GM13977 (cell line): ENCODE data around the gene CHPT1.
A peak's percentile ranks its signal among the peaks of the same experiment; 100 is the strongest.
"Not testable (repeated sequence)": the region's sequence is repeated elsewhere in the genome, so short reads cannot be mapped to it uniquely, and the experiment has no call there.

Experiments
- DNase-seq: peaks from one replicate; pipeline ENCODE4 v3.0.0; 2012; ENCODE audit warnings: low spot score
- in situ Hi-C: fragments of 300-500 bp; cut with MboI; formaldehyde crosslinking; loops from one replicate; pipeline ENCODE4 v1.12.0; 2022; ENCODE audit warnings: low sequenced_read_pairs, low pct_unique_long_range_greater_than_20kb, mixed read lengths, inconsistent platforms; ENCODE audit not compliant: unreplicated experiment
- TF ChIP-seq, protein P1 (sequence below): IDR thresholded peaks from 2 replicates; pipeline ENCODE4 v1.5.1; 2012; ENCODE audit warnings: mild to moderate bottlenecking, control low read depth; ENCODE audit not compliant: insufficient read depth; ENCODE audit errors: extremely low read depth, missing control alignments

CHPT1 gene

GRCh38 chr12:101670007-101670671 is 27.3 kb upstream of the CHPT1 start:
- DNase-seq, result peak; percentile 23
- TF ChIP-seq, protein P1, sequence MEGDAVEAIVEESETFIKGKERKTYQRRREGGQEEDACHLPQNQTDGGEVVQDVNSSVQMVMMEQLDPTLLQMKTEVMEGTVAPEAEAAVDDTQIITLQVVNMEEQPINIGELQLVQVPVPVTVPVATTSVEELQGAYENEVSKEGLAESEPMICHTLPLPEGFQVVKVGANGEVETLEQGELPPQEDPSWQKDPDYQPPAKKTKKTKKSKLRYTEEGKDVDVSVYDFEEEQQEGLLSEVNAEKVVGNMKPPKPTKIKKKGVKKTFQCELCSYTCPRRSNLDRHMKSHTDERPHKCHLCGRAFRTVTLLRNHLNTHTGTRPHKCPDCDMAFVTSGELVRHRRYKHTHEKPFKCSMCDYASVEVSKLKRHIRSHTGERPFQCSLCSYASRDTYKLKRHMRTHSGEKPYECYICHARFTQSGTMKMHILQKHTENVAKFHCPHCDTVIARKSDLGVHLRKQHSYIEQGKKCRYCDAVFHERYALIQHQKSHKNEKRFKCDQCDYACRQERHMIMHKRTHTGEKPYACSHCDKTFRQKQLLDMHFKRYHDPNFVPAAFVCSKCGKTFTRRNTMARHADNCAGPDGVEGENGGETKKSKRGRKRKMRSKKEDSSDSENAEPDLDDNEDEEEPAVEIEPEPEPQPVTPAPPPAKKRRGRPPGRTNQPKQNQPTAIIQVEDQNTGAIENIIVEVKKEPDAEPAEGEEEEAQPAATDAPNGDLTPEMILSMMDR, result peak; percentile 56
- in situ Hi-C loops, result no loop called here

DNA sequence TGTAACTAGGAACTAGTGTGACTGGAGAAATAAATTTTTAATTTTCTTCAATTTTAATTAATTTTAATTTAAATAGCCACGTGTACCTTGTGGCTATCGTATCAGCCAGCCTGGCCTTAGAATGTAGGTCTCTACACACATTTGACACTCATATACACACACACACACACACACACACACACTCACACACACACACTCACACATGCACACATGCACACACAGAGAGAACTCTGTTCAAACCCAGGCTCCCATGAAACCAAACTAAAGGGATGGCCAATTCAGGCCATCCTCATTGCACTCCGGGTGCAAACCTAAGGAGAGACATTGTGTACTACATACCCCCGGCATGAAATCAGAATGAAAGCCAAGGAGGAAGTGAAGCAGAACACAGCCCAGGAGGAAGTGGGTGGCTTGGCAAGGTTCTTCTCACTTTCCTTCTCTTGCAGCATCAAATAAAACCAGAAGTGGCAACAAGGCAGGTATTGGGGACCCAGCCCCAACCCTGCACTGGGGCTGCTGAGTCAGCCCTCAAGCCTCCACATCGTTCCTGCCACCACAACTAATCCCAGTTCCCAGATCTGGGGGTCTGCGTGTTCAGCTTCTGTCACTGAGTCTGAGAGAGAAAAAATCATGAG is 26.2 kb upstream of the CHPT1 start:
- TF ChIP-seq, protein P1, result no peak
- in situ Hi-C loops, result no loop called here
- DNase-seq, result peak; percentile 12

GRCh38 chr12:101671833-101672232 is 25.6 kb upstream of the CHPT1 start:
- DNase-seq, result no peak
- in situ Hi-C loops, result no loop called here

DNA sequence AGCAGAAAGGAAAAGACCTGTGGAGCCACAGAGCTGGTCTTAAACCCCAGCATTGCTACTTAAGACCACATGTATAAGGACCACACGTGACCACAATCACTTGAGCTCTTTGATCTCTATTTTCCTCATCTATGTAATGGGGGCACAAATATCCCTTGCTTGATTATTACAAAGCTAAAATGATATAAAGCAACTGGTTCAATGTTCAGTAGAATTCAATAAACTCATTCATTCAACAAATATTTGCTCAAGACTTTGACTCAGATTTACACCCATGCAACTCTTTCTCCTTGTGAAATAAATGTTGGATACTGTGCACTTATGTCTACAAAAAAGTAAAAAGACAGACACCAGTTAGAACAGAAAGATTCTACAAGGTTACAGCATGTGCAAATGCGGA is 21.9 kb upstream of the CHPT1 start:
- in situ Hi-C loops, result no loop called here
- TF ChIP-seq, protein P1, result no peak
- no peak for DNase-seq

More at GRCh38 chr12:101671833-101672232, 25.6 kb upstream of the CHPT1 start:
- TF ChIP-seq, protein P1, result no peak

GRCh38 chr12:101676497-101676896 is 20.9 kb upstream of the CHPT1 start:
- in situ Hi-C loops, DNase-seq: not testable (repeated sequence)

DNA sequence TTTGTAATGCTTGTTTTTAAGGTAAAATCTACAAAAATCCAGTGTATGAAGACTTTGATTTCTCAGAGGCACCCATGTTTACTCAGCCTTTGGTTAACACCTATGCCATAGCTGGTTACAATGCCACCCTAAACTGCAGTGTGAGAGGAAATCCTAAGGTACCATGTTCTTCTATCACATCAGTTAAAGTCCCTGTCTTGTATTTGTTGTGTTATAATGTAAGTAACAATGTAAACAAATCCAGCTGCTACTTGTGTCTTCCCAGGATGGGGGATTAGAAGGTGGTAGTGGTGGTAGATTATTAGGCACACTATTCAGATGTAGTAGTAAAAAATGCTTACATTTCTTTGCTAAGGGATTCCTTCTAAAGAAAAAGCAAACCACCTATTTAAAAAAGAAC is 19.4 kb upstream of the CHPT1 start:
- DNase-seq, result no peak
- in situ Hi-C loops, result no loop called here
- TF ChIP-seq, protein P1, result no peak

GRCh38 chr12:101680240-101680639 is 17.2 kb upstream of the CHPT1 start:
- TF ChIP-seq, protein P1, result no peak
- no peak for DNase-seq
- in situ Hi-C loops, result no loop called here
